NCI-H1930 (cell line): ENCODE results near the gene KCNMA1.

Experiments
- DNase-seq, 2 experiments: peaks; one replicate each; lab custom pipeline; 2025; lab: John Stamatoyannopoulos, UW

KCNMA1 gene

DNA sequence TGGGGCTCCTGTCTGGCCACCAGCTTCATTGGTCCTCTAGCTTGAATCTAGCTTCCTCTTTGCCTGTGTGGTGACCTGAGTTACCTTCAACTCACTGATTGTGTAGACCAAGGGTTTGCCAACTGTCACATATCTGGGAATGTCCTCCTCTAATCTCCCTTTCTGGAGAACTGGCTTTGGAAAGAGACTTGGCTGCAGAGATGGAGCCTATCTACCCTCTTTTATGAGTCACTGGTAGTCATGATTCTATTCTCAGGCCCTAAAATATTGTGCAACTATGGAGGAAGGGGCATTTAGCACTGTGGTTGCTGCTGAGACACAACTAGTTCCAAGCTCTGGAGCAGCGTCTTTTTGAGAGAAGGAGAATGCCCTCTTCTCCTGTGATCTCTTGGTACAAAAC is 691.3 kb downstream of the KCNMA1 start:
- DNase-seq: no peak

GRCh38 chr10:76945166-76945565 is 692.4 kb downstream of the KCNMA1 start:
- no peak for DNase-seq

- no peak for DNase-seq
These were observed 693.0 kb downstream of the KCNMA1 start for GRCh38 chr10:76944640-76945039.

DNA sequence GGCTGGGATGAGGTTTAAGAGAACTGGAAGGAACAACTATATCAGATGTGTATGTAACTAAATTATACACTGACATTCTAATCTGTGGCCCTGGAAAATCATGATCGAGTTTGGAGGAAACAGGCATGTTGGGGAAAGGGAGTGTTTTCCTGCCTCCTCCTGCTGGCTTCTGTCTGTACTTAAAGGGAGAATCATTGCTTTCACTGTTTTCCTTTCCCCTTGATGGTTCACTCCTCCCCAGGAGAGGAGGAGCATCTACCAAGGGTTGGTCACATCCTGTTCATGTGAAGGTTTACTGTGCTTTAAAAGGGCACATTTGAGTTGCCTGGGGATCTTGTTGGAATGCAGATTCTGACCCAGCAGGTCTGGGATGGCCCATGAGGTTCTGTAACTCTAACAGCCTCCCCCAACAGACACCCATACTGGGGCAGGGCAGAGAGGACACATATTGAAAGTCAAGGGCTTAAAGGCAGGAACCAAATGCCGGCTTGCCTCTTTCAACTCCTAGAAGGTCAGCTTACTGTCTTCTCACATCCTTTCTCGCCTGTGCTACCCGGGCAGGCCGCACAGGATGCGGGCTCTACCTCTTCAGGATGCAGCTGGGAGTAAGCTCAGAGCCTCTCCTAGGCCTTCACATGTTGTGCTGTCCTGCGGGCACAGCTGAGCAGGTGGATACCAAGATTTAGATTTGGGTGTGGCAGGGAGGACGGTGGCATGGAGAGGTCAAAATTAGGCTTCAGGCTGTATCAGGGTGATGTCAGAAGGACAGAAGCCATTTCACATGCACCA is 694.8 kb downstream of the KCNMA1 start:
- DNase-seq: no peak

- no peak for DNase-seq
These were observed 697.6 kb downstream of the KCNMA1 start for GRCh38 chr10:76939933-76940468.

- DNase-seq: no peak
These were observed 700.4 kb downstream of the KCNMA1 start for GRCh38 chr10:76937181-76937600.

GRCh38 chr10:76935941-76936613 is 701.5 kb downstream of the KCNMA1 start:
- no peak for DNase-seq

DNA sequence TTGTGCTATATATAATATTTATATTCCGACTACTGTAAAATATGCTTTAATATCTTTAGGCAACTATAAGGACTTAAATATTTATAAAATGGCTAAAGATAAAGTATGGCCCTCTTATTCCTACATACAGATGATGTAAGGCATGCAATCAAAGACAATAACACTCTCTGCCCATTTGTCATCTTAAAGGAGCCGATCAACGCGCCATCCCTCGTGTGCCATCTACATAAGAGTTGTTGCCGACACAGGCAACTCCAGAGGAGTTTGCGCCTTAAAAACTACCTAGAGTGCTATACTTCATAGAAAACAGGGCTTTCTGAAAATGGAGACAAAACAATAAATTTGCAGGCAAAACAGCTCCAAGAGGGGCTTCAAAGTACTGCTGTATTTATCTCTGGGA is 709.0 kb downstream of the KCNMA1 start:
- no peak for DNase-seq

- DNase-seq: no peak
These were observed 711.8 kb downstream of the KCNMA1 start for GRCh38 chr10:76925636-76926405.

DNA sequence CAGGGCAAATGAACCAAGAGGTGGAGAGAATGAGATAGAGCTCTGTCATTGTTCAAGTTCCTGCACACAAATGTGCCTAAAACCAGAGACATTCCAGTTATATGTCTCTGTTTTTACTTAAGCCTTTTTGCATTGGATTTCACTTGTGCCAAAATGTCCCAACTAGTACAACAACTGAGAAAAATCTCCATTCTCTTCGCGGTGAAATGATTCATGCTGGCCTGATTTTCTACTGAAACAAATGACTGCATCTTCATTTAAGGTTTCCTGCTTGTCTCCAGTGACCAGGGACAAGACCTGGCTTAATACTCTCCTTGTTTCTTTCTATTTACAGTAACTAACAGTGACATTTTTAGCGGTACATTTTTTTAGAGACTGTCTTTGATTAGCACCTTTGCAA is 714.9 kb downstream of the KCNMA1 start:
- DNase-seq: no peak

DNA sequence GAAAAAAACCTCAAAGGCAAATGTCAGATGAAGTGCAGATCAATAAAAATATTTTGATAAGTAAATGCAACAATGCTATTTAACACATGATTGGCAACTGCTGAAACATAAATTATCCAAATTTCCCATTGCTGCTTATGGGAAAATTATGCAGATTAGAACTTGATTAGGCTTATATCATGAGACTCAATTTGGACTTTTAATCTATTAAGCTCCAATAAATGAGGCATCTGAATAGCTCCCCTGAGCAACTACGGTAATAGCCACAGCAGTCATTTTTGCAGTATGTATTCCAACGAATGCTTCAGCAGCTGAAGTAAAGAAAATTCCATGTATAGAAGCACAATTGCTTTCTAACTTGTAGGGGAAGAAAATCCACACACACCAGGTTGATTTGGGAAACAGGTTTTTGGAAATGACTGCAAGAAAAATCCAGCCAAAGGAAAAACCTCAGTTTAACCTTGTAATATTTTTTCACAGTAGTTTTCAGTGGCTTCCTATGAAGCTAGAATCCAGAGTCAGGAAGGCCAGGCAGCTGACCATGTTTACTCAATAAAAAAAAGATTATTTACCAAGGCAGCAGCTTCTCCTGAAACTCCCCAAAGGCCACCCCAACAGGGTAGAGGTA is 716.1 kb downstream of the KCNMA1 start:
- no peak for DNase-seq

DNA sequence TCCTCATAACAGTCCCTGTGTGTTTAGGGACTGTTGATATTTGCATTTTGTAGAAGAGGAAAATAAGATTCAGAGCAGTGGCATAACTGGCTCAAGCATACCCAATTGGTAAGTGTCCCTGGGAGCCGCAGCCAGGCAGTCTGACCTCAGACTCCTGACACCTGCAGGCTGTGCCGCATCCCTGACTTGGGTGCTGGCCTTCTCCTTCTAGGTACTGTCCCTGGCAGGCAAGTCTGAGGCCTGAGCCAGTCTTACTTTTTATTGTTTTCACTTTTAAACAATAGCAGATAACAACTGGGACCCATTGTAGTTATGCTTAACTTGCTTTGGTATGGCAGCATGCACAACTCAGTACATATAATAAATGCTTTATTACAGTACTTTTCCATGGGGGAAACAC is 717.0 kb downstream of the KCNMA1 start:
- no peak for DNase-seq

- no peak for DNase-seq
These were observed 719.5 kb downstream of the KCNMA1 start for GRCh38 chr10:76918106-76918505.

DNA sequence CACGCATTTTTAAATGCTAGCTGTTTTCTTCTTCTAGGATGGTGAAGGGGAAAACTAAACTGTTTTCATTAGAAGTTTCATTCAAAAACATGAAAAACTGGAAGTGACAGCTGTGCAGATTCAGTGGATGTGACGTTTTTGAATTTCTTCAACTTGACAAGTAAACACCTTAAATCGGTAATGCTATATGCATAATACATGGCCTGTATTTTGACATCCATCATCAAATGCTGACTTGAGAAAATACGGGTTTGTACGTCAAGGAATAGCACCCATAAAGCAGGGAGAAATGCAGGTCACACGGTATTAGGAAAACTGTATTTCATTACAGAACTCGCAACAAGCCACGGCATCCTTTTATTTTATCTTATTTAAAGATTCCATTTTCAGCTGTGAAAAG is 720.5 kb downstream of the KCNMA1 start:
- DNase-seq: no peak

DNA sequence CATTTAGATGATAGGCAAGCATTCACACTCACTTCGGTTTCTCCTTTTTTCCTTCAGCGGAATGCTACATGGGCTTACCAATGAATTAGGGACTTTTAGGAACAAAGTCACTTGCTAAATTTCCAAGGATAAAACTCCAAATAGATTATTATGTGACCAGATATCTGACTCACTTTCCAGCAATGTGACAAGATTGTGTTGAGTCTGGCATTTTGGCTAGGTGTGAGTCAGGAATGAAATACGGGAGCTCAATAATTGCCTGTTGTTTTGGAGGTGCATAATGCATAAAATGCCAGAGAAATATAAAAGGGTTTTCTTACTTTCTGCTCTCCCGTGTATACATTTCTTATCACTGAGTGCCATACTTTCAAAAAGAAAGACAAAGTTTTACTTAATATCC is 721.1 kb downstream of the KCNMA1 start:
- no peak for DNase-seq

DNA sequence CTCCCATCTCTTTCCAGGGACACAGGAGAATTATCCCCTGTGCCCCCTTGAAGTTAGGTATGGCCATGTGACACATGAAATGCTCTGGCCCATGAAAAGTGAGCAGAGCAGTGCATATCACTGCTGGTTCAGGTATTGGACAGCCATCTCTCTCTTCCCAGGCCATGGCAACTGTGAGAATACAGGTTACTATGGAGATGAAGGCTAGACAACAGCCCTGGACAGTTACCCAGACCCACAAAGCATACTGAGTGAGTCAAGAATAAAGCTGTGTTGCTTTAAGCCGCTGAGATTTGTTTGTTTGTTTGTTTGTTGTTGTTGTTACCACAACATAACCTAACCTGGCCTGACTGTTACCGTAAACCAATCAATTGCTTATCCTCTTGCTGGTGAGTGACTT is 722.3 kb downstream of the KCNMA1 start:
- DNase-seq: no peak

DNA sequence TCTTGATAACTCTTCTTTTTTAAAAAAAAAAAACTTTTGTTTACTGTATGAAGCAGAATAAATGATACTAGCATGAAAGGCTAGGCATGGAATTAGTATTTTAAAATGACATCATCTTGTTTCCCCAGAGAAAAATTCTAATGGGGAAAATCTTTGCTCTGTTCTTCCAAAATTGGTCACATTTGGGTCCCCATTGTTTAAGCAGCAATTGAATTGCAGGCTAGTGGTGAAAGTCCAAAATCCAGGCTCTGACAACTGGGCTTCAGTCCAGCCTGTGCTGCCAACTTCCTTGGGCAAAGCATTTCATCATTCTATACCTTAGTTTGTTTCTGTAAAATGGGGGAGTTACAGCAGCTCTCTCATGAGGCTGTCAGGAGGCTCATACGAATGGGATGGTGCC is 726.4 kb downstream of the KCNMA1 start:
- DNase-seq: no peak

DNA sequence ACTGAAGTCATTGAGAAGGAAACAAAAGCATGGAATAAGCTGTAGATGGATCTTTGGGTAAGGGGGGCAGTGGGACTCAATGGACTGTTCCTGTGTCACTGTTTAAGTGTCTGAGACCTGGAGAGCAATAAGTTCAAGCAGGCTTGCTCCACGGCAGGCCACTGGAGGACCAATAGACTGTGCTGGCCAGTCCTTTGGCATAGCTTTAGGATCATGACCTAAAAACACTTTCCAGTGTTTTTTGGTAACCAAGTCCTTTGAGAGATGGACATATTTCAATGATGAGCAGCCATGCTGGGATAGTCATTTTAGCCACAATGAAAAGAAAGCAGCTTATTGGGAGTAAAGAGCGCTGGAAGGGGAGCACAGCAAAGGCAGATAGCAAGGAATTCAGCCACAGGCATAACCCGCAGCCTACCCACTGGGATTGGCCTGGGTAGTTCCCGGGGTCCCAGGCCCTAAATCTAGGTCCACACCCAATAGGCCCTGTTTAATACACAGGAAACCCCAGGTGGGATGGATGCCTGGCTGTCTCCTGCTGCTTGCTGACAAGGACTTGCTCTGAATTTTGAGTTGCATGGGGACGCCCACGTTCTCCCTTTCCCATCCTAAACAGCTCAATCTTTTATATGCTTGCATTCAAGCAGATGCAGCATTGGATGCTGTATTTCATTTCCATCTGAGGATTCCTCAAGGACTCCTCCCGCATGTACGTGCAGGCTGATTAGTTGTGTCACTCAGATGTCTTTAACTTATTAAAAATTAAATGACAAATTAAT is 727.2 kb downstream of the KCNMA1 start:
- no peak for DNase-seq

- no peak for DNase-seq
These were observed 731.4 kb downstream of the KCNMA1 start for GRCh38 chr10:76906256-76906655.

DNA sequence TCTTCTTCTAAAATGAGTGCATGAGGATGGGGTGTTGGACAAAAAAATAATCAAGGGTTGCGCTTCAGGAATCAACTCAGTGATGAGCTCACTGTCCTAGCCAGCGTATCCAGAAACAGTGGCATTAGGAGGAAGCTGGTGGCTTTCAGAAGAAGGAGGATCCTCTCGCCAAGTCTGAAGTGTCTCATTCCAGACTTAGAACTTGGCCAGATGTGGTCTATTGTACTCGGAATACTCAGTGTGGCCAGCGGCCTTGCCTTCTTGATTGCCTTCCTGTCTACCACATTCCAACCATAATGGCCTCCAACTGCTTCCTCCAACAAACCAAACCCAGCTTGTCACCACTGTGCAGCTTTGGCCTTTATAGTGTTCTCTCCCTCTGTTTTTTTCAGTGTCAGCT is 732.4 kb downstream of the KCNMA1 start:
- DNase-seq: no peak

DNA sequence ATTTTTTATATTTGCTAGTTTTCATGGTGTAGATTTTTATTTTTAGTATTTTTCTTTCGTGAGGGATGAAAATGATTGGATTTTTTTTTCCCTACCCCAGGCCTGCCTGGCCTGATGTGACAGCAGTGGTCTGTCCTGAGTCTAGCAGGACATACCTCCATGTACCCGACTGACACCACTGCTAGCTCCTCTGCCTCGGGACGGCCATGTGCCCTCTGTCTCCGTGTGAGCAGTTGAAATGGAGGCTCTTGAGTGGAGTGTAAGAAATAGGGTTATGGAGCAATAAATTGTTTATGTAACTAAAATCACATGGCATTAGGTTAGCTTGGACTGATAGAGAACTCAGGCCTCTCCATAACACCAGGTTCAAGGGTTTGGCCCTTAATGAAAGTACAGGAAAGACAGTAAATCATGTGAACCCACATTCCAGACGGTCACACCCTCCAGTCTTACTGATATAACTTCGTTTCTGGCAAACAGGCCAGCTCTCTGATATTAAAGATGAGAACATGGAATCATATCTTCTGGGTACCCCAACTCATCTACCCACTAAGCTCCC is 734.1 kb downstream of the KCNMA1 start:
- DNase-seq: no peak
